Common myeloid progenitor, CD34-positive (primary cell): ENCODE measurements around the gene MGAT4A.
A peak's percentile ranks its signal among the peaks of the same experiment; 100 is the strongest.
"Not testable (repeated sequence)": the region's sequence is repeated elsewhere in the genome, so short reads cannot be mapped to it uniquely, and the experiment has no call there.

Experiments
- CTCF ChIA-PET: fragments of 350-600 bp; sonication (Branson Sonifier 250); formaldehyde crosslinking; loops from one replicate; lab custom pipeline; 2021; ENCODE audit warnings: antibody characterized with exemption; lab: Charles Lee
- POLR2A ChIA-PET: fragments of 350-600 bp; sonication (Branson Sonifier 250); formaldehyde crosslinking; loops from one replicate; lab custom pipeline; 2021; ENCODE audit warnings: antibody characterized with exemption; lab: Charles Lee
- DNase-seq, 3 donors: peaks; one replicate each; pipeline versions ENCODE4 v3.0.0 to v3.0.0-alpha.2; 2013
- H3K27ac ChIP-seq, 2 experiments: 1 replicate in 1 of 2; 2 replicates in 1 of 2; pipeline ENCODE4 v1.7.0; 2013; ENCODE audit warnings: inconsistent platforms in 2 of 2, low read length in 2 of 2, mild to moderate bottlenecking in 2 of 2, low read depth in 1 of 2, moderate library complexity in 1 of 2; ENCODE audit not compliant: severe bottlenecking in 2 of 2, insufficient read depth in 1 of 2, poor library complexity in 1 of 2
- H3K27me3 ChIP-seq, 5 experiments: replicated peaks in 2 of 5; 1 replicate in 3 of 5; 2 replicates in 2 of 5; pipeline versions ENCODE4 v1.6.1 to v1.7.0; 2013; ENCODE audit warnings: low read length in 4 of 5, mild to moderate bottlenecking in 2 of 5, moderate library complexity in 2 of 5, inconsistent platforms in 1 of 5; ENCODE audit not compliant: insufficient read depth in 5 of 5, control insufficient read depth in 4 of 5
- H3K36me3 ChIP-seq, 4 experiments: 1 replicate in 2 of 4; 2 replicates in 2 of 4; pipeline versions ENCODE4 v1.6.1 to v1.7.0; 2013; ENCODE audit warnings: low read length in 3 of 4, control low read depth in 1 of 4, mild to moderate bottlenecking in 1 of 4; ENCODE audit not compliant: control insufficient read depth in 4 of 4, insufficient read depth in 4 of 4
- H3K4me1 ChIP-seq, 4 experiments: 1 replicate in 3 of 4; 2 replicates in 1 of 4; pipeline versions ENCODE4 v1.6.1 to v1.7.1; 2013; ENCODE audit warnings: low read length in 3 of 4, mild to moderate bottlenecking in 3 of 4, control low read depth in 1 of 4, inconsistent platforms in 1 of 4, moderate library complexity in 1 of 4; ENCODE audit not compliant: control insufficient read depth in 4 of 4, insufficient read depth in 4 of 4; ENCODE audit errors: control extremely low read depth in 1 of 4
- H3K4me3 ChIP-seq, 7 experiments: 1 replicate in 4 of 7; 2 replicates in 3 of 7; pipeline versions ENCODE4 v1.5.1 to v1.7.0; 2013; ENCODE audit warnings: mild to moderate bottlenecking in 7 of 7, low read length in 6 of 7, moderate library complexity in 6 of 7, inconsistent platforms in 2 of 7, low read depth in 2 of 7, control low read depth in 1 of 7; ENCODE audit not compliant: insufficient read depth in 4 of 7, control insufficient read depth in 1 of 7; ENCODE audit errors: extremely low read depth in 1 of 7
- H3K9me3 ChIP-seq, 5 experiments: 1 replicate in 4 of 5; 2 replicates in 1 of 5; pipeline versions ENCODE4 v1.6.1 to v1.7.1; 2013; ENCODE audit warnings: low read length in 4 of 5, mild to moderate bottlenecking in 2 of 5, inconsistent platforms in 1 of 5, low read depth in 1 of 5, moderate library complexity in 1 of 5; ENCODE audit not compliant: control insufficient read depth in 4 of 5, insufficient read depth in 2 of 5; ENCODE audit errors: control extremely low read depth in 1 of 5
- WGBS: methylation state at CpG from one replicate; pipeline ENCODE4 v1.1.5; 2013; ENCODE audit not compliant: insufficient coverage; 5-methylcytosine and 5-hydroxymethylcytosine counted together

The MGAT4A gene

DNA sequence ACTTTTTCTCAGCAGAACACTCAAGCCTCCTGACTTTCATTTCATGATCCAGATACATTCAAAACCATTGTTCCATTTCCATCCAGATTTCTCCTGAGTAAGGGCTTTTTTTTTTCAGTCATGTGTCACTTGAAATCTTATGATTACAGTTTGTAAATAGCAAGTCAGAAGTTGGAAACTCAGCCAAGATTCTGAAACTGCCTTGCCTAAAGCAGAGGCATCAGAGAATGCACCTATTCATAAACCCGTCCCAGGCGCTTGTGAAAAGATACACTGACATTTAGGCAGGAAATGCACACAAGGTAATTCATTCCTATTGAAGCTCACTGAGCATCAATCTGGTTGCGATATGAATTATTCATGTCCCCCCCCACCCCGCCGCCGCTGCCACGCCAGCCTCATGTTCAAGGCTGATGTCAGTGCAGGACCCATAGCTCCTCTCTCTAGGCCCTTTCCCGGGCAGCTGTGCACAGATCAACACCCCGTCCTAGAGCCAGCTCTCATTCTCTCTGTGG is 30.4 kb upstream of the MGAT4A start:
- Histone ChIP-seq H3K9me3 (no peaks in the 10 kb centered on the region), H3K4me1 (peaks cover 21 to 83% (median 67%) of the 10 kb centered on the region in 4 experiments), H3K27me3 (no peaks in the 10 kb centered on the region), H3K4me3 (no peak overlapping the region), H3K27ac (no peak overlapping the region), H3K36me3 (no peaks in the 10 kb centered on the region)
- no peak for DNase-seq
- 96% methylated on average over 9 of the region's 9 CpGs for WGBS
- CTCF ChIA-PET = no interaction called here
- POLR2A ChIA-PET = no interaction called here

DNA sequence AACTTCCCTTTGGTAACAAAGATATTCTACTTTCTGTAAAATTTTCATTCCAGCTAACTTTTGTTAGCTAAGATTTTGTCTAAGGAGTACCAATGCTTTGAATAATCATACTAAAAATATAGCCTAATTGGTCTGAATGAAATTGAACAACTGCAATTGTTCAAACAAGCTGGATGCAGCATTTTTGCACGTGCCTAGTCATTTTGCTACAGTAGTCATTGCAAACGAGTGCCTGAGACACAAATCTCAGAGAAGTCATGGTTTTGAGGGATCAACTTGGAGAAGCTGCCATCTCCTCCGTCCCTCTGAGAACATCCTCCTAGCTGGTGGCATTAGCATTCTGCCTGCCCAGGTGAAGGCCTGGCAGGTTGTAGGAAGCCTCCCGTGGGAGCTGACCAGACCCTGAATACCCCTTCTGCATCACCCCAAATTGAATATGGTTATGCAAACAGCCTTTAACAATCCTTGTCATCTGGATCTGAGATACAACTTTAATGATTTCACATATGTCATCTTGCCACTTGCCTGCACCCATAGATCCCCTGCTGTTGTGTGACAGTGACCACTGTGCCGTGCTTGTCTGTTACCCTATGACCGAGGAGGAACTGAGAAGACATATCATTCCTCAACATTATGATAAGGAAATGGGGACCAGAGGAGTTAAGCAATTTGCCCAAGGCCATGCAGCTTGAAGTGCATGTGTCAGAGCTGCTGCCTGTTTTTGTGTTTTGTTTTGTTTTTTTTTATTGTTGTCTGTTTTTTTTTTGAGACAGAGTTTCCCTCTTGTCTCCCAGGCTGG is 29.1 kb upstream of the MGAT4A start:
- H3K27ac ChIP-seq = no peak overlapping the region
- no peaks in the 10 kb centered on the region for H3K36me3 ChIP-seq
- peak in 1 of 3 donors; percentile 29 for DNase-seq
- no peaks in the 10 kb centered on the region for H3K27me3 ChIP-seq
- 40% methylated on average over 6 of the region's 6 CpGs for WGBS
- ChIA-PET CTCF (interaction anchor here (1.1 to 1.3 kb wide), 2 partner anchors 25 to 66 kb away, joined by 3 to 4 read pairs; no protein-coding TSS in a partner anchor), POLR2A (interaction anchor here (0.5 kb wide), 1 partner anchor 96 kb away, joined by 4 read pairs; no protein-coding TSS in a partner anchor)
- H3K4me1 ChIP-seq = peaks cover 21 to 73% (median 58%) of the 10 kb centered on the region in 4 experiments
- H3K9me3 ChIP-seq = no peaks in the 10 kb centered on the region
- H3K4me3 ChIP-seq = peak overlapping the region in 1 of 7 experiments; percentile 10

DNA sequence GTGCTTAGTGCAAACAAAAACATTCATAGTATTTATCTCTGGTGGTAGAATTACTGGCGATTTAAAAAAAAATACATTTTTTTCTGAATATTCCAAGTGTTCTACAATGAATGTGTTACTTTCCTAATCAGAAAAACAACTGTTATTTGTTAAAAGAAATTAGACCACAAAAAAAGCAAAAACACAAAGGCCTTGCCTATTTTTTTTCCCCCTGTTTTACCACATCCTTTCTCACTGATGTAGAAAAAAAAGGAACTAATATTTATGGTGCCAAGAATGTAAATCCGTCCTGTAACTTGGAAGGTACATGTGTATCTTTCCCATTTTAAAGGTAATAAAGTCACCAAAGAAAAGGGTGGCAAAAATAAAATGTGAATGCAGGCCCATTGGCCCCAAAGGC is 28.4 kb upstream of the MGAT4A start:
- Histone ChIP-seq H3K9me3 (no peaks in the 10 kb centered on the region), H3K27ac (no peak overlapping the region), H3K4me1 (peaks cover 21 to 66% (median 53%) of the 10 kb centered on the region in 4 experiments), H3K27me3 (no peaks in the 10 kb centered on the region), H3K4me3 (no peak overlapping the region), H3K36me3 (no peaks in the 10 kb centered on the region)
- CTCF ChIA-PET = interaction anchor here (0.7 to 2.3 kb wide), 5 partner anchors 9 to 67 kb away, joined by 3 to 7 read pairs (median 3); no protein-coding TSS in a partner anchor
- no CpG with 5 or more reads among the region's 2 CpGs for WGBS
- POLR2A ChIA-PET = interaction anchor here (0.5 to 0.7 kb wide), 2 partner anchors 10 to 97 kb away, joined by 3 to 4 read pairs; no protein-coding TSS in a partner anchor
- peak; percentile 45 to 86 (median 81) for DNase-seq

DNA sequence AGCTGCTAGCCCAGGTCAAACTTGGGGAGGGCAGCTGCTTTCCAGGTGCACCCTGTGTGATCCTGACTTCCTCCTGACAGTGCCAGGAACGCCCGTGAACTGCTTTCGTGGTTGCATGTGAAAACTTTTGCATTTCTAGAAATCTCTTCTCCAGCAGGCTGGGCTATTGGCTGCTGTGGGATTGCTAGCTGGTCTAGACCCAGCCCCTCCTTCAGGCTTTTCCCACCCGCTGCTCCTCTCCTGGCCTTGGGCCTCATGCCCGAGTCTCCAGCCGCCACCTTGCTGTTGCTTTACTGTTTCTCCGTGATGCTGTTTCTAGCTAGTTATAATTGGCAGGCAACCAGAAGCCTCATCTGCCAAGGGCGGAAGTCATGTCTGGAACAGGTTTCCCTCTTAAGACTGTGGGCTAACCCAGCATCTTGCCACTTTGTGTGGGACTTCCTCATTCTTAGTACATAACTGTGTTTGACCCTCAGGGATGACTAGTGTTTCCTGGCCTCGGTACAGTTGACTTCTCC is 27.0 kb upstream of the MGAT4A start:
- CTCF ChIA-PET = interaction anchor here (1.0 to 2.5 kb wide), 11 partner anchors 10 to 68 kb away, joined by 3 to 12 read pairs (median 7); partner anchors contain the start of gene MGAT4A
- peak overlapping the region in 4 of 7 experiments; percentile 12 to 56 (median 40) for H3K4me3 ChIP-seq
- H3K4me1 ChIP-seq = peaks cover 21 to 60% (median 48%) of the 10 kb centered on the region in 4 experiments
- H3K9me3 ChIP-seq = no peaks in the 10 kb centered on the region
- H3K27me3 ChIP-seq = no peaks in the 10 kb centered on the region
- POLR2A ChIA-PET = interaction anchor here (0.8 to 1.5 kb wide), 5 partner anchors 20 to 70 kb away, joined by 3 to 5 read pairs (median 3); partner anchors contain the start of gene MGAT4A
- H3K36me3 ChIP-seq = no peaks in the 10 kb centered on the region
- H3K27ac ChIP-seq = peak overlapping the region in 1 of 2 experiments; percentile 10
- WGBS = 0% methylated on average over 9 of the region's 9 CpGs
- peak; percentile 93 to 98 (median 97) for DNase-seq

DNA sequence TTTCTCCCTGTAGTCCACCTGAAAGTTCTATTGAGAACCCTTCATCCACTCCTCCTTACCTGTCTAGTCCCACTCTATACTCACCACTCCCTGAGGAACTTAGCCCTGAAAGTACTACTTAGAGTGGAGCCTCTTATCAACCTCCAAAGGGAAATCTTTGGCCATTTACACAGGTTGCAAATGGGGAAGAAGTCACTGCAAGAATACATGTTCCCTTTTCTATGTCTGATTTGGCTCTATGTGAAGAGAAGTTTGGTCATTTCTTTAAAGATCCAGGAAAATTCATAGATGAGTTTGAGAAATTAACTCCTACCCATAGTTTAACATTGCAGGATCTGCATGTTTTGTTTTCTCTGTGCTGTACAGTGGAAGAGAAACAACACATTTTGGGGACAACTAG is 22.9 kb upstream of the MGAT4A start:
- Histone ChIP-seq H3K4me1 (peaks cover 10 to 29% (median 19%) of the 10 kb centered on the region in 4 experiments), H3K4me3 (no peak overlapping the region), H3K9me3 (no peaks in the 10 kb centered on the region), H3K27me3 (no peaks in the 10 kb centered on the region), H3K27ac (no peak overlapping the region), H3K36me3 (no peaks in the 10 kb centered on the region)
- no peak for DNase-seq
- CTCF ChIA-PET = interaction anchor here (1.0 kb wide), 1 partner anchor 9 kb away, joined by 3 read pairs; no protein-coding TSS in a partner anchor
- POLR2A ChIA-PET = no interaction called here

DNA sequence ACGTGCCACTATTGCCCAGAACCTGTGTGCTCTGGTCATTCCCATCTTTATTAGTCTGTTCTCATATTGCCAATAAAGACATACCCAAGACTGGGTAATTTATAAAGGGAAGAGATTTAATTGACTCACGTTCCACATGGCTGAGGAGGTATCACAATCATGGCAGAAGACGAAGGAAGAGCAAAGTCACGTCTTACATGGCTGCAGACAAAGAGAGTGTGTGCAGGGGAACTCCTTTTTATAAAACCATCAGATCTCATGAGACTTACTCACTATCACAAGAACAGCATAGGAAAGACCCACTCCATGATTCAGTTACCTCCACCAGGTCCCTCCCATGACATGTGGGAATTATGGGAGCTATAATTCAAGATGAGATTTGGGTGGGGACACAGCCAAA is 21.8 kb upstream of the MGAT4A start:
- H3K36me3 ChIP-seq, H3K4me3 ChIP-seq, H3K27me3 ChIP-seq, CTCF ChIA-PET, POLR2A ChIA-PET, DNase-seq, H3K27ac ChIP-seq, H3K9me3 ChIP-seq: not testable (repeated sequence)
- H3K4me1 ChIP-seq = peaks cover 3 to 29% (median 9%) of the 10 kb centered on the region in 4 experiments
- no CpG with 5 or more reads among the region's 4 CpGs for WGBS
